Tongue (tissue), 2 donors: ENCODE results near the gene SAV1. TPM values are rescaled to one million over a fixed set of nuclear protein-coding genes. Genes with fewer than 3 reads are reported as not detected.
A peak's percentile ranks its signal among the peaks of the same experiment; 100 is the strongest.
"Not testable (repeated sequence)": the region's sequence is repeated elsewhere in the genome, so short reads cannot be mapped to it uniquely, and the experiment has no call there.

Experiments
- DNase-seq: peaks from one replicate; pipeline ENCODE4 v3.0.0-alpha.2; 2015
- total RNA-seq: library from RNA; depleted of rRNA; stranded (reverse); fragments of >200 nt; gene quantifications from one replicate; pipeline ENCODE4 v1.2.3, GENCODE V29; 2014

SAV1 gene
- total RNA-seq, result 36.6 TPM

DNA sequence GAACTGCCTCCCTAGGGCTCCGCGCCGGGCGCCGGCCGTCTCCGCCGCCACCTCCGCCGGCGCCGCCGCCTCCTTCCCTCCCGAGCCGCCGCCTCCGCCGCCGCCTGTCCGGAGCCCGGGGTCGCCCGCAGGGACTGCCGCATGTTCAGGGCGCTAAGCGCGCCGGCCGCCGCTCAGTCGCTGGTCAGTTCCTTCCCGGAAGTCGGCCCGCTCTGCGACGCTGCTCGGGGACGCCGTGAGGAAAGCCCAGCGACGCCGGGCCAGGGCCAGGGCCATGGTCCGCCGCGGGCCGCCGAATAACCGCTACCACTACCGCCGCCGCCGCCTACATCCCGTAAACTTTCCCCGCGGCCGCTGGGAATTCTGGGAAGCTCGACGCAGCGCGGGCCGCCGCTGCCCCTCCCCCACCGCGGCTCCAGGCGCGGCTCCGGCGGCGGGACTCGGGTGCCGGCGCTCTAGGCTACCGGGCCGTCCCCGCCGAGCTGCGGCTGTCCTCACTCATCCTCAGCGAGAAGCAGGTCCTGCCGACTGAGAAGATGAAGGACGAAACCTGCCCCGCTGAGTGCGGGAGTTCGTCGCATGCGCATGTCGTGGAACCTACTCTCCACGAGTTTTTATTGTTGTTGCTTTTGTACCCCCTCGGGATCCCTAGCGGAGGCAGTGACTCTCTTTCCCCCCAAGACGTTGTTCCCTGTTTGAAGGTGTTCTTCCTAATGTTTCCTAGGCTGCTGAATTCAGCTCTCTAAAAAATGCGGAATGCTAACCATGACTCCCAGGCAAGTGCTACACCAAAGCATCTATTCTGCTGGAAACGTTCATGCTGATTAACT, at the start of gene SAV1:
TSS of gene SAV1 (minus strand) at position 311 of the 830 bp plus-strand sequence. CDS start 339 bp downstream, outside the sequence.
- DNase-seq, result peak; percentile 94

DNA sequence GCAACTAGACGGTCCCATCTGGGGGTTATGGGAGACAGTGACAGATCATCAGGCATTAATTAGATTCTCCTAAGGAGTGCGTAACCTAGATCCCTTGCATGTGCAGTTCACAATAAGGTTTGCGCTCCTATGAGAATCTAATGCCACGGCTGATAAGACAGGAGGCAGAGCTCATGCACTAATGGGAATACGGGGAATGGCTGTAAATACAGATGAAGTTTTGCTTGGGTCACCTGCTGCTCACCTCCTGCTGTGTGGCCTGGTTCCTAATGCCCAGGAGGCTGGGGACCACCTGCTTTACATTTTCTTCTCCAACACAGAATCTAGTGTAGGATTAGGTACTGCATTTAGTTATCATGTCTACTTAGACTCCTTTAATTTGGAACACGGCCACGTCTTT, 49.7 kb upstream of the SAV1 start:
- DNase-seq, result no peak

DNA sequence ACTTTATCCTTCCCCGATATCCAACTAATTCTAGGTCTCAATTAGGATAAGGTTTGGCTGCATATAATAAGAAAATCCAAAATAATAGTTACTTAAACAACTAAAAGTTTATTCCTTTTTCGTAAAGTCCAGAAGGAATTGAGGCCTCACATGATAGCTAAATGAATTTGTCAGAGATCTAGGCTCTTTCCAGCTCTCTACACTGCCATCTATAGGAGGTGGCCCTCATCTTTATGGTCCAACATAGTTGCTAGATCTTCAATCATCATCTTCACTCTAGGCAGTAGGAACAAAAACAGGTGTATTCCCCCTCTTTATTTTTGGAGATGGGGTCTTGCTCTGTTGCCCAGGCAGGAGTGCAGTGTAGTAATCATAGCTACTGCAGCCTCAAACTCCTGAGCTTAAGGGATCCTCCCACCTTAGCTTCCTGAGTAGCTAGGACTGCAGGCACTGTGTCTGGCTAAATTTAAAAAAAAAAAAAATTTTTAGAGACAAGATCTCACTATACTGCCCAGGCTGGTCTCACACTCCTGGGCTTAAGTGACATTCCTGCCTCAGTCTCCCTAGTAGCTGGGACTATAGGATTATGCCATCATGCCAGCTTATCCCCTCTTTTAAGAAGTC, 46.5 kb upstream of the SAV1 start:
- DNase-seq, result no peak

DNA sequence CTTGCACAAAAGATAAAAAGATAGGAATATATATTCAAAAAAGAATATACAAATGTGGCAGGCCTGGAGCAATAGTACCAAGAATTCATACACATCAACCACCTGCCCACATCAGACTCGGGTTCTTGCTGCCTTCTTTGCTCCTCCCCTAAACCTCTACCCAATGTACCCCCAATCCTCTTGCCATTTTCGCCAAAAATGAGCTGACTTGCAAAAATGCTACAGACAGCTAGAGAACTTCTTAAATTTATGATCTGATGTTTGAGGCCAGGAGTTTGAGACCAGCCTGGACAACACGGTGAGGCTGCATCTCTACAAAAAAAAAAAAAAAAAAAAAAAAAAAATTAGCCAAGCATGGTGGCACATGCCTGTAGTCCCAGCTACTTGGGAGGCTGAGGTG, 42.9 kb upstream of the SAV1 start:
- no peak for DNase-seq

DNA sequence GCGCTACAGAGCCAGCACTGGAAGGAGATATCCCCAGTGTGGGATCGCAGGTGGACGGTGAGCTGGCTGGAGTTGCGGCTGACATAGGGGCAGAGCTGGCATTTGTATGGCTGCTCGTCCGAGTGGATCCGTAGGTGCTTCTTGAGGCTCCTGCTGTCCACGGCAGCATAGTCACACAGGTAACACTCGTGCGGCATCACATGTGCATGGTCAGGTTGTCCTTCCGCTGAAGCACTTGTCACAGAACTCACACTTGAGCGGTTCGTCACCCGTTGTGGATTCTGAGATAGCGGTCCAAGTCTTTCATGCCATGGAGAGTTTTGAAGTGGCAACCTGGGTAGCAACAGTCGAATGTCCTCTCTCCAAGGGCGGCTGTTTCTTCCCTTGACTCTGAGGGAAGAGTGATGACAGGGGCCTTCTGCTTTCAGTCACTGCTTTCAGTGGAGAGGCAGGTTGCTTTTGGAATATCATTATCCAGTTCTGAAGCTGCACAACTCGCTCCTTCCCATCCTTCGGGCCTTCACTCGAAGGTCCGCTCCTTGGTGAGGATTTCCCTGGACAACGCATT, 37.0 kb upstream of the SAV1 start:
- DNase-seq, result no peak

DNA sequence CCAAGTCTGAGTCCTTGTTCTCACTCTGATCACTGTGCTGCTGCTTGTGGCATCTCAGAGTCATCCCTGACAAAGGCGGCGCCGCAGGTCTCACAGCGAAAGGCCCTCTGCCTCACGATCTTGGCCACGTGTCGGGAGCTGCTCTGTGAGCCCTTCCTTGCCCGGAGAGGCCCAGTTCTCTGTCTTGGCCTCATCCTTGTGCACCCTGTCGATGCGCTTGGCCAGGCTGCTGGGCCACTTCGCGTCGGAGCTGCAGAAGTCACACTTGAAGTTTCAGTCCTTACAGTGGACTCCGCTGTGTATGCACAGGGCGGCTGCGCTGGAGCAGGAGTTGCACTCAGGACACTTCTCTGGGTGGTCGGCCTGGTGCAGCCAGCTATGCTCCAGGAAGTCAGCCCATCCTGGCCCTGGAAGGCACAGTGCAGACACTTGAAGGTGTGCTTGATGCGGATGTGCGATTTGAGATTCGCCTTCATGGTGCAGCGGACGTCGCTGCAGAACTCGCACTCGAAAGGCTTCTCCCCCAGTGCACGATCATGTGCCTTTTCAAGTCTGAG, 36.4 kb upstream of the SAV1 start:
- DNase-seq, result no peak

DNA sequence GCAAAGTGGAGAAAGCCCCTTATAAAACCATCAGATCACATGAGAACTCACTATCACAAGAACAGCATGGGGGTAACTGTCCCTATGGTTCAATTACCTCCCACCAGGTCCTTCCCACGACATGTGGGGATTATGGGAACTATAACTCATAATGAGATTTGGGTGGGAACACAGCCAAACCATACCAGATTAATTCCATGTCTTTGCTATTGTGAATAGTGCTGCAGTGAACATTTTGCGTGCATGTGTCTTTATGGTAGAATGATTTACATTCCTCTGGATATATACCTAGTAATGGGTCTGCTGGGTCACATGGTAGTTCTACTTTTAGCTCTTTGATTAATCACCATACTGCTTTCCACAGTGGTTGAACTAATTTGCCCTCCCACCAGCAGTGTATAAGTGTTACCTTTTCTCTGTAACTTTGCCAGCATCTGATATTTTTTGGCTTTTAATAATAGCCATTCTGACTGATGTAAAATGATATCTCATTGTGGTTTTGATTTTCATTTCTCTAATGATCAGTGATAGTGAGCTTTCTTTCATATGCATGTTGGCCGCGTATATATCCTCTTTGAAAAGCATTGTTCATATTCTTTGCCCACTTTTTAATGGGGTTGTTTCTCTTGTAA, 29.7 kb upstream of the SAV1 start:
- DNase-seq, result no peak

DNA sequence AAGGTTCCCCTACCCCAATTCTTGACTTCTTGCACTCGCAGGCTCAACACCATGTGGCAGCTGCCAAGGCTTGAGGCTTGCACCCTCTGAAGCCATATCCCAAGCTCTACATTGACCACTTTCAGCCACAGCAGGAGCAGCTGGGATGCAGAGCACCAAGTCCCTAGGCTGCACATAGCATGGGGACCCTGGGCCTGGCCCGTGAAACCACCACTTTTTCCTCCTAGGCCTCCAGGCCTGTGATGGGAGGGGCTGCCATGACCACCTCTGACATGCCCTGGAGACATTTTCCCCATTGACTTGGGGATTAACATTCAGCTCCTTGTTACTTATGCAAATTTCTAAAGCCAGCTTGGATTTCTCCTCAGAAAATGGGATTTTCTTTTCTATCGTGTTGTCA, 26.2 kb upstream of the SAV1 start:
- DNase-seq, result not testable (repeated sequence)

DNA sequence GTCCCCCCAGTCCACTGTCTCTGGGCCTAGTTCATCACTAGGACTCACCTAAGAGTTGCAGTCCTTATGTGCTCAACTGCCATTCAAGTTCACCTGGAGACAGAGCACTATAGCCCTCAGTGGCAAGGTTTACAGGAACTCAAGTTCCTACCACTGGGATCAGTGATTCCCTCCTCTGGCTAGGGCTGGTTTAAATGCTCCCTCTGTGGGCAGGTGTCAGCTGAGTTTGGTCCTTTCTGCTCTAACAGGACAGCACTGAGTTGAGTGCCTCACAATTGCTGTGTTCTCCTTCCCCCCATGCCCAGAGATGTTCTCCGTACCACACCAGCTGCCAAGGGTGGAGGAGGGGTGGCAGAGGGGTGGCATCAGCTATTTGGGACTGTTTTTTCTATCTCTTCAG, 20.8 kb upstream of the SAV1 start:
- DNase-seq, result no peak

DNA sequence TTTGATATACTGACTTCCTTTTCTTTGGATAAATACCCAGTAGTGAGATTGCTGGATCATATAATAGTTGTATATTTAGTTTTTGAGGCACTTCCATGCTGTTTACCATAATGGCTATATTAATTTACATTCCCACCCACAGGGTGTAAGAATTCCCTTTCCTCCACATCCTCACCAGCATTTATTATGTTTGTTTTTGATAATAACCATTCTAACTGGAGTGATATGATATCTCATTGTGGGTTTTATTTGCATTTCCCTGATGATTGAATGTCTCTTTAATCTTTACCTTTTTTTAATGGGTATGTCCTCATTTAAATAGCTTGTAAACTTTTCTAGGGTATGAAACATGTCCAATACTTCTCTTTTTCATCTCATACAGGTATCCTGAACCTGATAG, 11.6 kb upstream of the SAV1 start:
- no peak for DNase-seq

DNA sequence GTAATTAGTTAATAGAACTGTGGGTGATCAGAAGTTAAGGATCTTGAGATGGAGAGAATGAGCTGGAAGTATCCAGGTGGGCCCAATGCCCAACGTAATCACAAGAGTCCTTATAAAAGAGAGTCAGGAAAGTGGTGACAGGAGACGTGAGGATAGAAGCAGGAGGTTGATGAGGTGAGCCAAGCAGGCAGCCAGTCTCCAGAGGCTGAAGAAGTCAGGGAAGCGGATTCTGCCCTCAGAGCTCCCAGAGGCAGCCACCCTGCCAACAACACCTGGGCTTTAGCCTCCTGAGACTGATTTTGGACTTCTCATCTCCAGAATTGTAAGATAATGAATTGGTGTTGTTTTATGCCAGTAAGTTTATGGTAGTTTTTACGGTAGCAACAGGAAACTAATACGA, 10.1 kb upstream of the SAV1 start:
- DNase-seq, result no peak

DNA sequence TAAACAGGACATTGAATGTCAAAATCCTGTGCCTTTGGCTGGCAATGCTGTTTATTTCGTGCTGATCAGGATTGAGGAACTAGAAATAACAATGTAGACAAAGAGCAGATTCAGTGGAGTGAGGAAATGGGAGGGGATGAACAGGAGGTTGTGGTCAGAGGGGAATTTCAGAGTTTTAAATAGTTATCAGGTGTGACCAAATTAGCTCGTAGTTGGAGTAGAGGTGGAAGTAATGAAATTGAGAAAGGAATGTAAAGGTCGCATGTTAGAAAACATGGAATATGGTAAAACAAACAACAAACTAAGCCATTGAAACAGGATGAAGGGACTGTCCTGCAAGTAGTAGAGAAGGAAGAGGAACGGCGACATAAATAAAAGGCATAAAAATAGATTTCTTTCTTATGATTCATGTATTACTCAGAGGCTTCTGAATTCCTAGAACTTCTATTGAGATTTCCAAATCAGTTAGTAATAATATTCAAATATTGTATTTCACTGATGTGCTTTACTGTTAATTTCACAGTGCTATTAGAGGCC, 9.5 kb upstream of the SAV1 start:
- no peak for DNase-seq

DNA sequence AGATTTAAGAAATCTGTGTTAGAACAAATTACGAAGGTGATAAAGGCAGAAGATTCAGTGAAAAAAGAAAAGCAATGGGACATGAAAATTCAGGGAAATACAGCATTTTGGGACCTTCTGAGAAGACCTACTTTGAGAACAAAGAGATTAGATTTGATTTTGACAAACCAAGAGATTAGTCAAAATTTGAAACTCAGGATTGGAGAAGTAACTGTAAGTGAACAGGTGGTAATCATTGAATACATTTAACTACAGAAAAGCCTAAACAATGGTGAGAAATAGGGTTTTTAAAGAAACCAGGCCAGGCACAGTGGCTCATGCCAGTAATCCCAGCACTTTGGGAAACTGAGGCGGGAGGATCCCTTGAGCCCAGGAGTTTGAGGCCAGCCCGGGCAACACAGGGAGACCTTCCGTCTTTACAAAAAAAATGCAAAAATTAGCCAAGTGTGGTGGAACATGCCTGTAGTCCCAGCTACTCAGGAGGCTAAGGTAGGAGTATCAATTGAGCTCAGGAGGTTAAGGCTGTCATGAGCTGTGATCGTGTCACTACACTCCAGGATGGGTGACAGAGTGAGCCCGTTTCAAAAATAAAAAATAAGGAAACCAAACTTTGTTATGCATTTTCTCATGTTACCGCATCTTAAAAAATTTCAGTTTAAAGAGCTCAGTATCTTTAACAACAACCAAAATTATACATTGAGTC, 8.9 kb upstream of the SAV1 start:
- DNase-seq, result no peak

DNA sequence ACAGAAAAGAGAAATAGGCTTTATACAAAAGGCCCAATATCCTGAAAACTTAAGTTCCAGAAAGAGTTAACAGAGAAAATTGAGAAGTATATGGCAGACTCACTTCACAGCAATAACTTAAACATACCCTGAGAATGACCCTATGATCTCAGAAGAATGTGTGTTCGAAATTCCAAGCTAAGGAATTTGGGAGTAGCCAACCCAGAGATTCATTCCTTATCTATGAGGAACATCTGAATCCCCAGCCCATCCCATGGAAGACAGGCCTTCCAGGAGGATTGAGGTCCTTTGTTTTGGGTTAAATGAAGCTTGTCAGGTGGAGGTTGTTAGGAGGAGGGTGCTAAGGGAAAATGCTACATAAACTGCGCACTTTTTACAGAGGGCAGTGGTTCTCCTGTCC, 7.5 kb upstream of the SAV1 start:
- no peak for DNase-seq

DNA sequence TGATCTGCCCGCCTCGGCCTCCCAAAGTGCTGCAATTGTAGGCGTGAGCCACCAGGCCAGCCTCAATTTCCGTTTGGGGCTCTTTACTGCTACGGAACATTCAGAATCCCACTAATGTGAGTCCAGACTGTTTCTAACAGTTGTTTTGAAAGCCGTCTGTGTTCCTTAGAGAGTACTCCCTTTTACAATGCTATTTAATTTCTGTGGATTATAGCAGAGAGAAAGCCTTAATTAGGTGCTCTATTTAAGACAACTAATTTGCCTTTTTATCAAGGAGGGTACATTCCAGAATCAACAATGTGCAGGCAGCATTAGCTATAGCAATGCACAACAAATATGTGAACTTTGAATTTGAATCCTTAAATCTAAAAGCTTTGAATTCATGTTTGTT, 2.8 kb upstream of the SAV1 start:
- DNase-seq, result no peak

DNA sequence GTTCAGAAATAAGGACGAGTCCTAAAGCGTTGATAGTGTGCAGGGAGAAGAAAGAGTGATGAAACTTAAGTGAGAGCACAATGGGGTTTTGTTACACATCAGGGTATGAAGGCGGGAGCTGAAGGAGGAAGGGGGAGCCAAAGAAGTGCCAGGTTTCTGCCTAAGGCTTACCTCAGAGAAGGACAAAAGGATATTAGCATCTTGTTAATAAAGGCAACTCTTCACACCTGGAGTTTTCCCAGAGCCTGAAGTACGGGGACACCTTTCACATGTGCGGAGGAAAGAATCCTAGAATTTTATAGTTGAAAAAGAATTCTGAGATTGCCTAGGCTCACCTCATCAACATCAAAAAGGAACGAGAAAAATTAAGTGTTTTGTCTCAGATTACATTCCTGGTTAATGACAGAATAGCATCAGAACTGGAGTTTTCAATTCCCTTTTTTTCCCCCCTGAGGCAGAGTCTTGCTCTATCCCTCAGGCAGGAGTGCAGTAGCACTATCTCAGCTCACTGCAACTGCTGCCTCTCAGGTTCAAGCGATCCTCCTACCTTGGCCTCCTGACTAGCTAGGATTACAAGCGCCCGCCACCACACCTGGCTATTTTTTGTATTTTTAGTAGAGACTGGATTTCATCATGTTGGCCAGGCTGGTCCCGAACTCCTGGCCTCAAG, 2.2 kb upstream of the SAV1 start:
- no peak for DNase-seq

DNA sequence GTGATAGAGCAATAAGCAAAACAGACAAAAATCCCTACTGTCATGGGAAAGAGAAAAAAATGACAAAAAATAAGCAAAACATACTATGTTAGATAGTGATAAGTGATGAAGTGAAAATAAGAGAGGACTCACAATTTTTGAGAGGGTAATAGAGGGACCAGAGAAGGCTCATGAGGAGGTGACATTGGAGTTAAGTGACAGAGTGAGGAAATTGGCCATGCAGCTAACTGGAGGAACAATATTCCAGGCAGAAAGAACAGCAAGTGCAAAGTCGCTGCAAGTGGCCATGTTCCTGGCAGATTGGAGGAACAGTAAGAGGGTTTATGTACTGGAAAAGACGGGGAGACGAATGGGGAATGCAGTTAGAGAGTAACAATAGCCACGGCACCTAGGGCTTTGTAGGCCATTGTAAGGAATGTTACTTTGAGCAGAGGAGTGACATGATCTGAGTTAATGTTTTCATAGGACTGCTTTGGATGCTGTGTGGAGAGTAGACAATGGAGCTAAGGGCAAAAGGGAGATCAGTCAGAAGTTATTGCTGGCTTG, 1.4 kb upstream of the SAV1 start:
- no peak for DNase-seq

DNA sequence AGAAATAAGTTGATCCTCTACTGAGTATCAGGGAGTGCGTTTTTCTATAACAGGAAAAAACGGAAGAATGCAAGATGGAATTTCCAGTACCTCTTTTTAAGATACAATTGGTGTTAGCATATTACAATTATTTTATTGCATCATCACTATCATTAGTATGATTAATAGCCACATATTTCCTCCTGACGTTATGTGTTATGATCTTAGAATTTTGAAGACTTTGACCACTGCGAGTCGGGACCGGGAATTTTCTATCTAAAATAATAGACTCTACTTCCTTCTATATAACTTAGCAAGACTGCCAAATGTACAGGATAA, 679 bp upstream of the SAV1 start:
- no peak for DNase-seq

DNA sequence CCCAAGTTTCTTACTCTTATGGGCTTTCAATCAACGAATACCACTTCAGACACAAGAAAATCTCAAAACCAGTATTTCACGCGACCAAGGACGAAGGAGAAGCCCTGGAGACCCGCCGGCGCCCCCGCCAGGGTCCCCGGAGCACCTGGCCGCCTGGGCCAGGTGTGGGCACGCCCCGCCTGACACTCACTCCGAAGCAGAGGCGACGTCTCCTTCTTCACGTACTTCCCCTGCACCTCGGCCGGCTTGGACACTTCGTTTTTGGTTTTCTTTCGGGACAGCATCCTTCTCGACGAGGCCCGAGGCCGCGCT, 466 bp downstream of the SAV1 start:
- peak; percentile 53 for DNase-seq

DNA sequence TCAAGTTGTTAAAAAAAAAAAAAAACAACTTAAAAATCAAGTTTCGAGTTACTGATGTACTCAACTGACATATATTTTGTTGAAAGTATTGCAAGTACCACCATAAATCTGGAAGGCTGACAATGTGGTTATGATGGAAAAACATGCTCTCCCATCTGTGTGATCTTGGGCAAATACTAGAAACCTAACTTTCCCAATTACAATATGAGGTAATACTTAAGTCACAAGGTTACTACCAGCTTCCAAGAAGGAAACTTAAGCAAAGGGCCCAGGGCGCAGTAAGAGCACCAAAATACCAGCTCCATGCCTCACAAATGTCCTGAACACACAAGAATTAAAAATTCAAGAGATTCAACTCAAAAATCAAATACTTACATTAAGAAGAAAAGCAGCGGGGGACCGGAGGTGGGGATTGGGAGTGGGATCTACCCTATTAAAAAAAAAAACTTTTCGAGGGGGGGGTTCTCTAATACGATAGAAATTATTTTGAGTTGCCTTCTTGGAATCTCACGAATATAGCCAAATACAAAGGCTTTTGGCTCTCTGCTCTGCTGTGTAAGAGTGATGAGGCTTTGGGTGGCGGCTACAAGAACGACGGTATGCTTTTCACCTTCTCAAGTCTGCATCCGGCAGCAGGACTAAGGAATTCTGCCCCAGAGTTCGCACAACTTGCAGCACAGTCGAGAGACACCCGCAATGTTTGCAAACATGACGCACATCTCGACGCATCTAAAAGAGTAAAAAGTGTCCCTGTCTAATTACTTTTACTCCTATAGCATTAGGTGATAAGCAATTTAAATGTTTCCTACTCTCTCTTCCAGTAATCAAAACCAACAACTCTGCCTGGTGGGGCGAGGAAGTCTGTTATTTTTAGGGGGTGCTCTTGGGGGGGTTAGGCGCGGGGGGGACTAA, 1.1 kb downstream of the SAV1 start:
- peak; percentile 70 for DNase-seq
